Islet of Langerhans (tissue), 1 donor: ENCODE measurements around the gene MOSPD3.

Experiments used
- FAIRE-seq: peaks from one replicate; lab custom pipeline; 2011; peaks lifted over from hg19 to GRCh38; lab: Jason Lieb, UNC

The MOSPD3 gene

GRCh38 chr7:100595188-100595587 is 17.2 kb upstream of the MOSPD3 start:
- no peak for FAIRE-seq

DNA sequence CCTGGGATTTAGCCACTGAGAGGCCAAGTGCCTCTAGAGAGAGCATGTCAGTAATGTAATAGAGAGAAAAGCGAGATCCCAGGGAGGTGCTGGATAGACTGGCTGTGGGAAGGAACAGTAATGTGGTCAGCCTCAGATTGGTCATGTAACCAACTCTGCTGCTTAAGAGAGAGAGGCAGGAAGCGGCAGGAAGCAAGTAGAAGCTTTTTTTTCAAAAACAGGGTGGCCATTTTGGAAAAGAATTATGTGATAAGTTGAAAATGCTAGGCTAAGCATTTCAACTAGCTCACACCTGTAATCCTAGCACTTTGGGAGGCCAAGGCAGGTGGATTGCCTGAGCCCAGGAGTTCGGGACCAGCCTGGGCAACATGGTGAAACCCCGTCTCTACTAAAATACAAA is 13.9 kb upstream of the MOSPD3 start:
- no peak for FAIRE-seq

GRCh38 chr7:100599911-100600729 is 12.2 kb upstream of the MOSPD3 start:
- no peak for FAIRE-seq

GRCh38 chr7:100600730-100601038 is 11.7 kb upstream of the MOSPD3 start:
- FAIRE-seq = no peak

DNA sequence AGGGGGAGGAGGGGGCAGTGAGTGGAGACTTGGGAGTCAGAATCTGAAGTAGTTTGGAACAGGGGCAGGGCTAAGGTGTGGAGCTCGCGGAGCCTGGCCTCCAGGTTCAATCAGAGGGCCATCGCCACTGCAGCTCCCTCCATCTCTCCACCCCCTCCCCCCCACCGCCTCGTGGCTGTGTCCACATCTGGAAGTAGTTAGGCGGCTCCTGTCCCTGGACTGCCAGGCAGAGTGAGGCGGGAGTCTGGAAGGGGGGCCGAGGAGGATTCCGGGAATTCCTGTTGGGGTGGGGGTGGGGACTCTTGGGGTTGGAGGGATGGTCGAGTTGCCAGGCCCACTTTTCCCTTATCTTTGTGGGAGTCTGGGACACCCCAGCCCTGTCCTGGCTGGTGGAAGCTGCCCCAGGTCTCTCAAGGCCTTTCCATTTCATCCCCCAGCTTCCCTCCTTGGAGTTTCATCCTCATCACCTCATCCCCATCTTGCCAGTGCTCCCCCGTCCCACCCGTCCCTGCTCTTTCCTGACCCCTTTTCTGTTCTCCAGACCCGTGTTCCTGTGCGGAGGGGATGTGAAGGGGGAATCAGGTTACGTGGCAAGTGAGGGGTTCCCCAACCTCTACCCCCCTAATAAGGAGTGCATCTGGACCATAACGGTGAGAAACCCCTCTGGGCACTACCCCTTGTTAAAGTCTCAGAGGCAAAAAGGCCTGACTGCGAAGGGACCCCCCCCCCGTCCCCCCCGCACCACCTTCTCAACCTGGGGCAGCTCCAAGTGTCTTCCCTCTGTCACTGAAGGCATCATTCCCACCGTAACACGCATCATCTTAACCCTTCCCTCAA is 9.2 kb upstream of the MOSPD3 start:
- FAIRE-seq = no peak

- no peak for FAIRE-seq
Observed at GRCh38 chr7:100603726-100604027, 8.7 kb upstream of the MOSPD3 start.

DNA sequence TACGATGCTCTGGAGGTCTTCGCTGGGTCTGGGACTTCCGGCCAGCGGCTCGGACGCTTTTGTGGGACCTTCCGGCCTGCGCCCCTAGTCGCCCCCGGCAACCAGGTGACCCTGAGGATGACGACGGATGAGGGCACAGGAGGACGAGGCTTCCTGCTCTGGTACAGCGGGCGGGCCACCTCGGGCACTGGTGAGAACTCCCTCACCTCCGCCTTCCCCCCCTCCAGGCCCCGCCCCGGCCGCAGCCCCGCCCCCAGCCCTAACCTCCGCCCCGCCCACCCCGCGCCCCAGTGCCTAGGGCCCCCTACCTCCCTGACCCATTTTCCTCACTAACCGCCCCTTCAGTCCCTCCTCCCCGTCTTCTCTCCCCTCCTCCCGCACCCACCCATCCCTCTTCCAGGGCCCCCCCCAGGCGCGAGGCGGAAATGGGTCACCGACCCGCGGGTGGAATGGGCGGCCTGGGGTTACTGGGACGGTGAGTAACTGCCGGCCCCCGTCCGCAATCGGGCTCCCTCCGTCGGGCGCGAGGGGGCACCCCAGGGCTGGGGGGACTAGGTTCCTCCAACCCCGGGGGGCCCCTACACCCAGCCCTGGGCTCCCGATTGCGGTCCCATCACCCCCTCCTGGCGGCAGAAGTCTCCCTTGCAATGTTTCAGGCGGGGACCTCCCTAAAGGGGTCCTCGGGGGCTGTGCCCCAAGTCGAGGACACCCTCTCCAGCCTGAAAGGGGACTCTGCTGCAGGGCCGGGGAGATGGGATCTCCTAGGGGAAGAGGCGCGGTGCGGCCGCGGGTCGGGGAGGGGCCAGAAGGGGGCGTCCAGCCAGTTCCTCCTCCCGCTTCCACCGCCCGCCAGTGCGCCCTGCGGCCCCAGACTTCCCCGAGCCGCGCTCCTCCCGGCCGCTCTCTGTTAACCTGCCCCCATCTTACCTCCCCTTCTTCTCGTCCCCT is 8.0 kb upstream of the MOSPD3 start:
- no peak for FAIRE-seq

- FAIRE-seq = no peak
Observed at GRCh38 chr7:100604976-100605911, 7.1 kb upstream of the MOSPD3 start.

- FAIRE-seq = no peak
Observed at GRCh38 chr7:100606313-100606712, 6.0 kb upstream of the MOSPD3 start.

- FAIRE-seq = no peak
Observed at GRCh38 chr7:100607111-100607510, 5.2 kb upstream of the MOSPD3 start.

DNA sequence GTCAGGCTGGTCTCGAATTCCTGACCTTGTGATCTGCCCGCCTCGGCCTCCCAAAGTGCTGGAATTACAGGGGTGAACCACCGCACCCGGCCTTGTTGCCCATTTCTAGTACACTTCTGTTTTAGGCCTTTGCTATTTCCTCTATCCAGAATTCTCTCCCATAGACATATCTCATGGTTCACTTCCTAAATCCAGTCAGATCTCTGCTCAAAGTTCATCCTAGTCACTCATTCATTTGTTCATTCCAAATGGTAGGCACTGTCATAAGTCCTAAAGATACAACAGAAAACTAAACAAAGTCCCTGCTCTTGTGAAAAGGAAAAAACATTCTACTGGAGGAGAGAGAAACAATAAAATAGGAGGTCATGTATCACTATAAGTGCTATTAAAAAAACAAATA is 2.4 kb upstream of the MOSPD3 start:
- FAIRE-seq = no peak

GRCh38 chr7:100612730-100613390 is 520 bp downstream of the MOSPD3 start:
- no peak for FAIRE-seq

DNA sequence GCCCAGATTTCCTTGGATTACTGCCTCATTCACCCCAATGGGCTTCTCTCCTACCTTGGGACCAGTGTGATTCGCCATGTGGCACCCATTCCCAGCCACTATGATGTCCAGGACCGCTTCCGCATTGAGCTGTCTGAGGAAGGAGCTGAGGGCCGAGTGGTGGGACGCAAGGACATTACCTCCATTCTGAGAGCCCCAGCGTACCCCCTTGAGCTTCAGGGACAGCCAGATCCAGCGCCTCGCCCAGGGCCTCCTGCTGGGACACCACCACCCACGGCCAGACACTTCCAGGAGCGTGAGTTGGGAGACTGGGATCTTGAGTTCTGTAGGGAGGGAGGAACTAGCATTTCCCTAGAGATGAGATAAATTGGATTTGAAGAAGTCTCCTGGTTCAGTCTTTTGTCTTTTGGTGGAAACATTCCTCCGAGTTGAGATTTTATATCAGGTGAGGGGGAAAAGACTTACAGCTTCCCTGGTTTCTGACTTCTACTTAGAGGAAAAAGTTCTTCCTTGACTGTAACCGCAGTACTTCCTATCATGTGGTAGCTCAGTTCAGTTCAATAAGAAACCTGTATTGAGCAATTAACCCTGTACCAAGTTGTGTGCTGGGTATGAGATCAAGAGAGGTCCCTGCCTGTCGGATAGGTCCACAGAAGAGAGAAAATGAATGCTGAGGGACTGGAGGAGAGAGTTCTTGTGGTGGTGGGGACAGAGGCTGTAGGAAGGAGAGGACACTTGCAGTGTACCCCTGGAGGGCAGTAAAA is 1.3 kb downstream of the MOSPD3 start:
- no peak for FAIRE-seq

GRCh38 chr7:100614308-100614861 is 2.0 kb downstream of the MOSPD3 start:
- FAIRE-seq = no peak

DNA sequence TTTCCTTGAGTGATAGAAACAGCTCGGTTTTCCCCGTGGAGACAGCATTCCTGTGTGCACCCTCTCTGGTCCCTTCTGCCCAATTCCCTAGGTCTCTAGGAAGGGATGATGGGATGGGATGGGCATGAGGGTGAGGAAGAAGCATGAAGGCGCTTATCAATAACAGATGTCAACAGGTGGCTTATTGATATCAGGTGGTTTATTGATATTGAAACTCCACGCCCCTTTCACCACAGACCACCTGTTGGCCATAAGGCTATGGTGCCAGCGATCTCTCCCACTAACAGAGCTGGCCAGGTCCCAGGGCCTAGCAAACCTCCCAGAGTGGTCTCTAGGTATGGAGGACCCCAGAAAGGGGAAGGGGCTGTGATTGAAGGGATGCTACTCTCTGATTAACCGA is 7.9 kb downstream of the MOSPD3 start:
- no peak for FAIRE-seq

DNA sequence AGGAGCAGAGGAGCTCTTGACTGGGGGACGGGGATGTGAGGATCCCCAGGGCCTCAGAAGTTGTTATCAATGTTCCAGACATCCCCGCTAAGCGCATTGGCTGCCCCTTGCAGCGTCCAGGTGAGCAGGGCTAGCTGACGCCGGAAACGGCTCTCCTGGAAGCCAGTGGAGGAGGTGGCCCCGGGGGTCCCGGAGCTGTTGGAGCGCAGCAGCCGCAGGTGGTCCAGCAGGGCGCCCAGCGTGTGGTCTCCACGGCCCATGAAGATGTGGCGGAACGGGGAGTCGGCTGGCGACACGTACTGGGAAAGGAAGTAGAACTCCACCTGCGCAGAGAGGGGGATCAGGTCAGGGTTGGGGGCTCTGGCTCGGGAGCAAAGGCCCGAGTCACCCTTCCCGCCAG is 8.5 kb downstream of the MOSPD3 start:
- no peak for FAIRE-seq

DNA sequence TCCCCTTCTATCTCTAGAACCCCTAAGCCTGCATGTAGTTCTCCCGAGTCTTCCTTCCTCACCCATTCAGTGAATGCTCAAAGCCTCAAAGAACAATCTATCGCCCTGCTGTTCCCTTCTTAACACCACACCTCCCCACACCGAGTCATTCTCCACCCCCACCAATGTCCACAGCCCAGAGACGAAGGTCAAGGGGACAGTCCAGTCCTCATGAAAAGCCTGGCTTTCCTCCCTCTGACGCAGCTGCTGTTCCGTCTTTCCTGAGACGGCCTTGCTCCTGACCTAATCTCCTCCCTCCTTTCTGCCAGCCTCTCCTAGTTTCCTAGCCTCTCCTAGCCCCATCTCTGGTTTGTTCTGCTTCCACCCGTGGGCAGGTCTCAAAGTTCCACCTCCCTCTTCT is 9.2 kb downstream of the MOSPD3 start:
- FAIRE-seq = no peak

GRCh38 chr7:100623951-100624824 is 11.8 kb downstream of the MOSPD3 start:
- no peak for FAIRE-seq

GRCh38 chr7:100626055-100626454 is 13.7 kb downstream of the MOSPD3 start:
- no peak for FAIRE-seq
